ENCODE measurements around the gene MYCBPAP. TPM values are rescaled to one million over a fixed set of nuclear protein-coding genes. Genes with fewer than 3 reads are reported as not detected.

The MYCBPAP gene
- total RNA-seq, 1 donor from 2014 or later = 0.72 TPM

GRCh38 chr17:50560931-50561745 is 52.9 kb downstream of the MYCBPAP start:
- no peak overlapping the region for H3K4me3 Mint-ChIP-seq (ENCODE audit: unreplicated experiment)
- H3K27me3 Mint-ChIP-seq (ENCODE audit: unreplicated experiment) = peaks cover 32% of the 10 kb centered on the region
- no peak for DNase-seq (ENCODE audit: low spot score)
- peaks cover 15% of the 10 kb centered on the region for H3K4me1 Mint-ChIP-seq (ENCODE audit: unreplicated experiment)
- H3K9me3 Mint-ChIP-seq (ENCODE audit: unreplicated experiment) = no peaks in the 10 kb centered on the region
- H3K27ac Mint-ChIP-seq (ENCODE audit: unreplicated experiment) = no peak overlapping the region
- TF ChIP-seq CTCF (IDR thresholded peaks at IDR 0.05; ENCODE audit: unreplicated experiment) = no peak
- H3K36me3 Mint-ChIP-seq (ENCODE audit: low read depth, unreplicated experiment) = no peaks in the 10 kb centered on the region

GRCh38 chr17:50561746-50562141 is 53.5 kb downstream of the MYCBPAP start:
- Mint-ChIP-seq H3K4me3 (ENCODE audit: unreplicated experiment) (no peak overlapping the region), H3K27ac (ENCODE audit: unreplicated experiment) (no peak overlapping the region), H3K4me1 (ENCODE audit: unreplicated experiment) (peaks cover 15% of the 10 kb centered on the region), H3K36me3 (ENCODE audit: low read depth, unreplicated experiment) (no peaks in the 10 kb centered on the region), H3K27me3 (ENCODE audit: unreplicated experiment) (peaks cover 37% of the 10 kb centered on the region), H3K9me3 (ENCODE audit: unreplicated experiment) (no peaks in the 10 kb centered on the region)
- no peak for DNase-seq (ENCODE audit: low spot score)
- TF ChIP-seq CTCF (IDR thresholded peaks at IDR 0.05; ENCODE audit: unreplicated experiment) = no peak

- no peak overlapping the region for H3K27ac Mint-ChIP-seq (ENCODE audit: unreplicated experiment)
These were observed 54.2 kb downstream of the MYCBPAP start for GRCh38 chr17:50562242-50563091.

GRCh38 chr17:50563092-50563511 is 54.9 kb downstream of the MYCBPAP start:
- Mint-ChIP-seq H3K4me3 (ENCODE audit: unreplicated experiment) (no peak overlapping the region), H3K4me1 (ENCODE audit: unreplicated experiment) (peaks cover 15% of the 10 kb centered on the region), H3K36me3 (ENCODE audit: low read depth, unreplicated experiment) (no peaks in the 10 kb centered on the region), H3K9me3 (ENCODE audit: unreplicated experiment) (no peaks in the 10 kb centered on the region), H3K27ac (ENCODE audit: unreplicated experiment) (no peak overlapping the region), H3K27me3 (ENCODE audit: unreplicated experiment) (peaks cover 40% of the 10 kb centered on the region)
- TF ChIP-seq CTCF (IDR thresholded peaks at IDR 0.05; ENCODE audit: unreplicated experiment) = no peak
- no peak for DNase-seq (ENCODE audit: low spot score)

More at GRCh38 chr17:50562242-50563091, 54.2 kb downstream of the MYCBPAP start:
- peaks cover 15% of the 10 kb centered on the region for H3K4me1 Mint-ChIP-seq (ENCODE audit: unreplicated experiment)
- peaks cover 38% of the 10 kb centered on the region for H3K27me3 Mint-ChIP-seq (ENCODE audit: unreplicated experiment)
- no peak overlapping the region for H3K4me3 Mint-ChIP-seq (ENCODE audit: unreplicated experiment)
- H3K36me3 Mint-ChIP-seq (ENCODE audit: low read depth, unreplicated experiment) = no peaks in the 10 kb centered on the region
- TF ChIP-seq CTCF (IDR thresholded peaks at IDR 0.05; ENCODE audit: unreplicated experiment) = no peak
- no peaks in the 10 kb centered on the region for H3K9me3 Mint-ChIP-seq (ENCODE audit: unreplicated experiment)
- no peak for DNase-seq (ENCODE audit: low spot score)

Data from endothelial cell (in vitro differentiated cells).